Measurements from ENCODE around the gene SP7.
"Not testable (repeated sequence)": the region's sequence is repeated elsewhere in the genome, so short reads cannot be mapped to it uniquely, and the experiment has no call there.

DNA sequence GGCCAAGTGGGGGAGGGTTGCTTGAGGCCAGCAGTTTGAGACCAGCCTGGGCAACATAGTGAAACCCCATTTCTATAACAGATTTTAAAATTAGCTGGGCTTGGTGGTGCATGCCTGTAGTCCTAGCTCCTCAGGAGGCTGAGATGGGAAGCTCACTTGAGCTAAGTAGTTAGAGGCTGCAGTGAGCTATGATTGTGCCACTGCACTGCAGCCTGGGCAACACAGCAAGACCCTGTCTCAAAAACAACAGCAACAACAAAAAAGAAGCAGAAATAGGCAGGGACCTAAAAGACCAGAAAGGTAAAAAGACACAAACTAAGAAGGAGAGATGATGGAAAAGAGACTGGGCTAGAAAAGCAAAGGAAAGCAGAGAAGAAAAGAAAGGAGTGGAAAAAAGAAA lies 3.8 kb downstream of the SP7 start:
- TF ChIP-seq SIN3A (IDR thresholded peaks at IDR 0.05; ENCODE audit: borderline replicate concordance, insufficient read depth, low read depth, low read length); TCF7L2 (IDR thresholded peaks at IDR 0.05; ENCODE audit: low read depth, low read length); POLR2AphosphoS5 (IDR thresholded peaks at IDR 0.05; ENCODE audit: low read depth, low read length): not testable (repeated sequence)
- TF ChIP-seq, protein P1, sequence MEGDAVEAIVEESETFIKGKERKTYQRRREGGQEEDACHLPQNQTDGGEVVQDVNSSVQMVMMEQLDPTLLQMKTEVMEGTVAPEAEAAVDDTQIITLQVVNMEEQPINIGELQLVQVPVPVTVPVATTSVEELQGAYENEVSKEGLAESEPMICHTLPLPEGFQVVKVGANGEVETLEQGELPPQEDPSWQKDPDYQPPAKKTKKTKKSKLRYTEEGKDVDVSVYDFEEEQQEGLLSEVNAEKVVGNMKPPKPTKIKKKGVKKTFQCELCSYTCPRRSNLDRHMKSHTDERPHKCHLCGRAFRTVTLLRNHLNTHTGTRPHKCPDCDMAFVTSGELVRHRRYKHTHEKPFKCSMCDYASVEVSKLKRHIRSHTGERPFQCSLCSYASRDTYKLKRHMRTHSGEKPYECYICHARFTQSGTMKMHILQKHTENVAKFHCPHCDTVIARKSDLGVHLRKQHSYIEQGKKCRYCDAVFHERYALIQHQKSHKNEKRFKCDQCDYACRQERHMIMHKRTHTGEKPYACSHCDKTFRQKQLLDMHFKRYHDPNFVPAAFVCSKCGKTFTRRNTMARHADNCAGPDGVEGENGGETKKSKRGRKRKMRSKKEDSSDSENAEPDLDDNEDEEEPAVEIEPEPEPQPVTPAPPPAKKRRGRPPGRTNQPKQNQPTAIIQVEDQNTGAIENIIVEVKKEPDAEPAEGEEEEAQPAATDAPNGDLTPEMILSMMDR (IDR thresholded peaks at IDR 0.05) = not testable (repeated sequence)
- TF ChIP-seq, protein P2, sequence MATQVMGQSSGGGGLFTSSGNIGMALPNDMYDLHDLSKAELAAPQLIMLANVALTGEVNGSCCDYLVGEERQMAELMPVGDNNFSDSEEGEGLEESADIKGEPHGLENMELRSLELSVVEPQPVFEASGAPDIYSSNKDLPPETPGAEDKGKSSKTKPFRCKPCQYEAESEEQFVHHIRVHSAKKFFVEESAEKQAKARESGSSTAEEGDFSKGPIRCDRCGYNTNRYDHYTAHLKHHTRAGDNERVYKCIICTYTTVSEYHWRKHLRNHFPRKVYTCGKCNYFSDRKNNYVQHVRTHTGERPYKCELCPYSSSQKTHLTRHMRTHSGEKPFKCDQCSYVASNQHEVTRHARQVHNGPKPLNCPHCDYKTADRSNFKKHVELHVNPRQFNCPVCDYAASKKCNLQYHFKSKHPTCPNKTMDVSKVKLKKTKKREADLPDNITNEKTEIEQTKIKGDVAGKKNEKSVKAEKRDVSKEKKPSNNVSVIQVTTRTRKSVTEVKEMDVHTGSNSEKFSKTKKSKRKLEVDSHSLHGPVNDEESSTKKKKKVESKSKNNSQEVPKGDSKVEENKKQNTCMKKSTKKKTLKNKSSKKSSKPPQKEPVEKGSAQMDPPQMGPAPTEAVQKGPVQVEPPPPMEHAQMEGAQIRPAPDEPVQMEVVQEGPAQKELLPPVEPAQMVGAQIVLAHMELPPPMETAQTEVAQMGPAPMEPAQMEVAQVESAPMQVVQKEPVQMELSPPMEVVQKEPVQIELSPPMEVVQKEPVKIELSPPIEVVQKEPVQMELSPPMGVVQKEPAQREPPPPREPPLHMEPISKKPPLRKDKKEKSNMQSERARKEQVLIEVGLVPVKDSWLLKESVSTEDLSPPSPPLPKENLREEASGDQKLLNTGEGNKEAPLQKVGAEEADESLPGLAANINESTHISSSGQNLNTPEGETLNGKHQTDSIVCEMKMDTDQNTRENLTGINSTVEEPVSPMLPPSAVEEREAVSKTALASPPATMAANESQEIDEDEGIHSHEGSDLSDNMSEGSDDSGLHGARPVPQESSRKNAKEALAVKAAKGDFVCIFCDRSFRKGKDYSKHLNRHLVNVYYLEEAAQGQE (IDR thresholded peaks at IDR 0.05; ENCODE audit: insufficient read depth in 1 of 2, low read depth in 2 of 2, low read length in 1 of 2) = not testable (repeated sequence)

Measured in Panc1 (cell line).